HG02852 (cell line): ENCODE results near the gene NBPF1.
"Not testable (repeated sequence)": the region's sequence is repeated elsewhere in the genome, so short reads cannot be mapped to it uniquely, and the experiment has no call there.

Experiments
- ATAC-seq: cut with Tn5 transposase; IDR thresholded peaks from one replicate; pipeline ENCODE4 v1.9.1; 2021; ENCODE audit warnings: mild to moderate bottlenecking, moderate library complexity; ENCODE audit not compliant: unreplicated experiment

NBPF1 gene

GRCh38 chr1:16613185-16614147 is at the start of gene NBPF1:
Gene NBPF1, minus strand, starts transcription at chr1:16613564.
- ATAC-seq, result peak; percentile 88

GRCh38 chr1:16658234-16658633 is 44.9 kb upstream of the NBPF1 start:
- ATAC-seq, result not testable (repeated sequence)

- ATAC-seq, result not testable (repeated sequence)
Observed at GRCh38 chr1:16656981-16657683, 43.8 kb upstream of the NBPF1 start.

DNA sequence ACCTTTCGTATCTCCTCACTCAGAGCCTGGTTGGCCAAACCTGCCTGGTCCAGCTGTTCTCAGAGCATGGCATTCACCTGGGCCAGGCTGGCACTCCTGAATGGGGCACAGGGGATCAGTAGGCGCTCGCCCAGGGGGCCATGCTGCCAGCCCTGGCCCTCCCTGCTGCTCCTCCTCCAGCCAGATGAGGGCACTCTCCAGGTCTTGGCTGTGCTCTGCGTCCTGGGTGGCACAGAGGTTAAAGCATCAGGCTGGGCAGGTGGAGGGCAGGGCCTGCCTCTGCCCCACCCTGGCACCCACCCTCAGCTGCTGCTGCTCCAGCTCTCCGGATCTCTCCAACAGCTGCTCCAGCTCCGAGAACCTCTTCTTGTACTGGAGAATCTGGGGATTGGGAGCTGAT is 43.2 kb upstream of the NBPF1 start:
- ATAC-seq, result not testable (repeated sequence)

DNA sequence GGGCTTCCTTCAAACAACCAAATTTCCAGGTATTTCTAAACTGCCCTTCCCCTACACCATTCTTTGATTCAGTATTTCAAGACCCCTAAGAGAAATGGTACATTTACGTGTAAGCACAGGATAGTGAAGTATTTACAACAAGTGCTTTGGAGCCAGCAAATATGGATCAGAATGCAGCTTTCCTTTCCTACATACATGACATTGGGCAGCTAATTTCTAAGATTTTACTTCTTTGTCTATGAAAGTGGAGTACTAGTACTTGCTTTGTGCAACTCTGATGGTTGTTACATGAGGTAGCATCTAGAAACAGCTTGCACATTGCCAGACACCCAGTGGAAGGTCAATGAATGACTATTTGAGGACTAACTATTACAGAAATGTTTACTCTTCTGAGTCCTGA is 38.2 kb upstream of the NBPF1 start:
- not testable (repeated sequence) for ATAC-seq

DNA sequence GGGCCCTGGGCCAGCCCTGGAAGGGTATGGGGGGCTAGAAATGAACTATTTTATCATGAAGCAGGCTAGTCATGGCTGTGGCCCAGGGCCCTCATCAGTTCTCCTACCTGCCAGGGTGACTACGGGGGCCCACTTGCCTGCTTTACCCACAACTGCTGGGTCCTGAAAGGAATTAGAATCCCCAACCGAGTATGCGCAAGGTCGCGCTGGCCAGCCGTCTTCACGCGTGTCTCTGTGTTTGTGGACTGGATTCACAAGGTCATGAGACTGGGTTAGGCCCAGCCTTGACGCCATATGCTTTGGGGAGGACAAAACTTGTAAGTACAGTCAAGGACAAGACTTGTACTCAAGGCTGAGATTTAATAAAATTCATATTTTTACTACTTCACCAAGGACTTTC is 36.6 kb upstream of the NBPF1 start:
- not testable (repeated sequence) for ATAC-seq

GRCh38 chr1:16649390-16649789 is 36.0 kb upstream of the NBPF1 start:
- ATAC-seq, result not testable (repeated sequence)

- not testable (repeated sequence) for ATAC-seq
Observed at GRCh38 chr1:16648756-16649155, 35.4 kb upstream of the NBPF1 start.

DNA sequence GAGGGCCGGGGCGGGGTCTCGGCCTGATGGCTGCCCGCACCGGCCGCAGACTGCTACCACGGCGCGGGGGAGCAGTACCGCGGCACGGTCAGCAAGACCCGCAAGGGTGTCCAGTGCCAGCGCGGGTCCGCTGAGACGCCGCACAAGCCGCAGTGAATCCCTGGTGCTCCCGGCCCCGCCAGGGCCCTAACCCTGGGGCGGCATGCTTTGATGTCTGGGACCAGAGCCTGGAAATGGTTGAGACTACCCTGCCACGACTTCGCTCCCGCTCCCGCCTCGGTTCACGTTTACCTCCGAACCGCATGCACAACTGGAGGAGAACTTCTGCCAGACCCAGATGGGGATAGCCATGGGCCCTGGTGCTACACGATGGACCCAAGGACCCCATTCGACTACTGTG is 34.9 kb upstream of the NBPF1 start:
- not testable (repeated sequence) for ATAC-seq

GRCh38 chr1:16647179-16648176 is 34.1 kb upstream of the NBPF1 start:
- not testable (repeated sequence) for ATAC-seq

GRCh38 chr1:16646716-16647115 is 33.4 kb upstream of the NBPF1 start:
- not testable (repeated sequence) for ATAC-seq

DNA sequence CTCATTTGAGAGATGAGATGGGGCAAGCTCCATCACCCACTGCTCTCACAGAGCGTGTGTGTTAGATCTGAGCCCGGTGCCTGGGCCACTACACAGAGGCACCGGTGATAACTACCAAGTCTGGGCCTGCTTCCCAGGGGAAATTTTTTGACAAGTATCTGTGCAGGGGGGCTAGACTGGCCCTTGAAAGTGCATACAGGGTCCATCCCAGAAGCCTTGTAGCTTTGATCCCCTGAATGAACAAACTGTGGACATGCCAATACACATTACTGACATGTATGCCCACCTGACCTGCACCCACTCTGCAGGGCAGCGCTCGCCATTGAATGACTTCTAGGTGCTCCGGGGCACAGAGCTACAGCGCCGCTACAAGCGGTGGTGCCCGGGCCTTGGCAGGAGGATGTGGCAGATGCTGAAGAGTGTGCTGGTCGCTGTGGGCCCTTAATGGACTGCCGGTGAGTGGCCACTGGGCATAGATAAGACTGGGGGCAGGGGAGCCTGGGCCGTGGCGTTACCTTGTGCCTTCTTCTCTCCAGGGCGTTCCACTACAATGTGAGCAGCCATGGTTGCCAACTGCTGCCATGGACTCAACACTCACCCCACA is 32.8 kb upstream of the NBPF1 start:
- not testable (repeated sequence) for ATAC-seq

DNA sequence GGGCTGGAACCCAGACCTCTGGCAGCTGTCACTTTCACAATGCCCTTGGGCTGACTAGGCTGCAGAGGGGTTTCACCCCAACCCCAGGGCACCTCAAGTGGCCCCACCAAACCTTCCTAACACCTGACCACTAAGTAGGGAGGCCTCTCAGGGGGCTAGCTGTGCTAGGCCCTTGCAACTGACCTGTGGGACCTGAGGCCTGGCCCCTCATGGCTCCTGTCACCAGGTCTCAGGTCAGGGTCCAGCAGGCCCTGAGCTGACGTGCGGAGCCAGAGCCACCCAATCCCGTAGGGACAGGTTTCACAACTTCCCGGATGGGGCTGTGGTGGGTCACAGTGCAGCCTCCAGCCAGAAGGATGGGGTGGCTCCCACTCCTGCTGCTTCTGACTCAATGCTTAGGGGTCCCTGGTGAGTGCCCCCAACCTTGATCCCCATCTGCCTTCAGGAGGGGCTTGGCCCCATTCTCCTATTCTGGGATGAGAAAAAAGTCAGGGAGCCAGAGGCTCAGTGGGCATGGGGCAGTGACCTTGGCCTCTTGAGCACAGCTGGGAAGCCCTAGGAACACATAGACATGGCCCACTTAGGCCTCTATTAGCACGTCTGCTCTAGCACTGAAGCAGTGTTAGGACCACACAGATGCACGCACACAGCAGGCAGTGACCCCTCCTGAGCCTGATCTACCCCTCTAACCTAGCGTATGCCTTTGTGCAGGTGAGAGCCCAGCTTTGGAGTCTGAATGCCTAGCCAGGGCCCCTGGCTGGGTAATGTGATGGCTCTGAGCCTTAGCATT is 32.1 kb upstream of the NBPF1 start:
- ATAC-seq, result not testable (repeated sequence)

GRCh38 chr1:16644482-16645270 is 31.3 kb upstream of the NBPF1 start:
- ATAC-seq, result peak; percentile 79

DNA sequence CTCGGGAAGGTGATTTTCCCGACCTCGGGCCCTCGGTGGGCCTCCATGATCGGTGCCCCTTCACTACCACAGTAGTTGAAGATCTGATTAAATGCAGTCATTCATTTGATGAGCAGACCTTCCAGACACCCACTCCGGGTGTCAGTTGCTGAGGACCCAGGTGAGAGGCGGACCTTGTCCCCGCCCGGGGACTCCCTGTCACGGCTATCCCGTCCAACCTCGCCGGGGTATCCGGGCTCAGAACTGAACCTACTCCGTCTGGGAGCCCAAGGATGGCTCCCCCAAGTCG is 30.8 kb upstream of the NBPF1 start:
- no peak for ATAC-seq

GRCh38 chr1:16643476-16644192 is 30.3 kb upstream of the NBPF1 start:
- ATAC-seq, result peak; percentile 2

DNA sequence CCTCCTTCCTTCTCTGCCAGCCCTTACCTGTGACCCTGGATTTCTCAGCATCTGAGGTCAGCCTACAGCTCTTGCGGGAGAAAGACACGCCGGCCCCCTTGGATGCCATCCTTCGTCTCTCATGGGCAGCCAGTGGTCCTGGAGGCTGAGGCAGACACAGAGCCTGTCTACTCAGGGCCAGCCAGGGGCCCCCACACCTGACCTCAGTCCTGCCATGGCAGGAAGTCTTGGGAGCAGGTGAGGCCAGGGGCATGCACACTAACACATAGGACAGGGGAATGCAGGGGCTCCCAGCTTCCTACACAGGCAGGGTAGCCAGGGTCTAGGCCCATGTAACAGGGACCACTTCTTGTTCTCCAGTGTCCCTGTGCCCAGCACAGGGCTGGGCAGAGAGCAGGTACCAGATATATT is 29.6 kb upstream of the NBPF1 start:
- ATAC-seq, result not testable (repeated sequence)
